Stimulated activated CD8-positive, alpha-beta memory T cell treated with anti-CD3 and anti-CD28 coated beads, Interleukin-4, amount 100 ng/mL, for 1 hour (primary cell): ENCODE results near the gene XRCC6.
"Not testable (repeated sequence)": the region's sequence is repeated elsewhere in the genome, so short reads cannot be mapped to it uniquely, and the experiment has no call there.

Source experiments
- DNase-seq, 2 donors: peaks; one replicate each; pipeline ENCODE4 v3.0.0-alpha.2; 2020; ENCODE audit warnings: low read depth in 2 of 2, low spot score in 1 of 2

Gene XRCC6

DNA sequence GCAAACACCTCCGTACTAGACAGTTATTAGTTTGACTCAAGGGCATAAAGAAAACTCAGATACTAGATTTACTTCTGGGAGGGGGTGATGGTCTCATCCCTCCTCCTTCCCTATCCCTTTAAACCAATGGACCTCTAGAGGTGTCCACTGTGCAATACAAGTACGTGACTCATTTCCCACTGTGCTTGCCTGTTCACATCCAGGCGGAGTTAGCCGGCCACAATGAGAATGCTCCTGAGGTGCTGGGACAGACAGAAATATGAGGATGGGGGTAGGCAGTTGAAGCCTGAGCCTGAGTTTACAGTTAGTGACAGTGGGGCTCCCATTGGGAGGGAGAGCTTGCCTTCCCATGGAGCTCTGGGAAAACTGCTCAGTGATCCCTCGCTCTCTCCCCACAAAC, 23.0 kb upstream of the XRCC6 start:
- no peak for DNase-seq

DNA sequence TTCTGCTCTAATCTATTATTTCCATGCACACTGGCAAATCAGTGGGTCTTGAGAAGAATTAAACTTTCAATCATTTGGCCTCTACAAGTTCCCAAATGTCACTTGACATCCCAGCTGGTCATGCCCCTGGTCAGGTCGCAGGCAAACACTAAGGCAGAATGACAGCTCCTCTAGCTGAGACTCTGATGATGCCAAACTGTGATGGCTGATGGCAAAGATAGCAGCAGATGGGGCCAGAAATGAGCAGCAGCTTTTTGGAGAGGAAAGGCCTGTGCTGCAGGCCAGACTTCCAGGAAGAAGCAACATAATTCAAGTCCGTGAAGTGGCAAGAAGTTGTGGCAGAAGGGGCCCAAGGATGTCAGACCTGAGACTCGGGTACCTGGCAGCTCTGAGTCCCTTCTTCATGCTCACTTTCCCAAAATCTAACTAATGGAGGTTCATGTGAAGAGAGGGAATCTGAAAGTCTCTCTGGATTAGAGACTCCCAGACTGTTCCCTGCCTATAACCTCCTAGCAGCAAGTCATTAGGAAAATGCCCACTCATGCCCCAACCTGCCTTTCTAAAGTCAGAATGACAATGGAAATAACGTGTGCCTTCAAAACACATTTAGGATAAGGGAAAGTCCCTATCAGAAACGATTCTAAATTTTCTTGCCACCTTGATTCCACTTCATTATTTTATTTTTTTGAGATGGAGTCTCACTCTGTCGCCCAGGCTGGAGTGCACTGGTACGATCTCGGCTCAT, 22.0 kb upstream of the XRCC6 start:
- DNase-seq = no peak

DNA sequence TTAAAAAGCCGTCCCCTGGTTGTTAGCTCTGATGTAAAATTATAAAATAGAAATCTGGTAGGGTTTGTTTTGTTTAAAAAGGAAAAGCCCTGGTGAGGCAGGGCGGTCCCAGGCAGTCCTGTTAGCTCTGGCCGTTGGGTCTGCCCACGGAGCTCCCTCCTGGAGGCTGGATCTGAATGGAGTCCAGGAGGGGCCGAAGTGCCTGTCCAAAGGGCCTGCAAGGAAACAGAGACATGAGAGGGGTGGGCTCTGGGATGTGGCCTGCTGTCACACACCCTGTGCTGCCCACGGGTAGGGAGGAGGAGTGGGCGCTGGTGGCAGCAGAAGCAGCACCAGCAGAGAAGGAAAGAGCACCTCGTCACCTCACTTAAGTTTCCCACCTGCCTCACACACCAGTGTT, 20.1 kb upstream of the XRCC6 start:
- no peak for DNase-seq

DNA sequence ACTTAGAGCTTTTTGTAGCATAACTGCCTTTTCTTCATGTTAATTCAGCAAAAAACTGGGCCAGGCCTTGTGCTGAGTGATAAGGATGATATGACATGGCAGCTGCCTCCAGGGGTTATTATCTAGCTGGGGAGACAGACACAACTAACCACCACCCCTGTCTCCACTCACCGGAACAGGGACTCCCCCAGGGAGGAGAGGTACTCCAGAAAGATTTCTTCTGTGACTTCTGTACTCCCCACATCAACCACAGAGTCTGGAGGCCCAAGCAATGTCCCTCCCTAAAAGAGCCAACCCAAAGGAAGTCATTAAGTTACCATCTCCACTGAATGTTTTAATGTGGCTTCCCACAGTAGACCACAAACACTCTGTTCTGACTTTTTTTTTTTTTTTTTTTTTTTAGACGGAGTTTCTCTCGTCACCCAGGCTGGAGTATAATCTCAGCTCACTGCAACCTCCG, 17.2 kb upstream of the XRCC6 start:
- peak in 1 of 2 donors; percentile 17 for DNase-seq

DNA sequence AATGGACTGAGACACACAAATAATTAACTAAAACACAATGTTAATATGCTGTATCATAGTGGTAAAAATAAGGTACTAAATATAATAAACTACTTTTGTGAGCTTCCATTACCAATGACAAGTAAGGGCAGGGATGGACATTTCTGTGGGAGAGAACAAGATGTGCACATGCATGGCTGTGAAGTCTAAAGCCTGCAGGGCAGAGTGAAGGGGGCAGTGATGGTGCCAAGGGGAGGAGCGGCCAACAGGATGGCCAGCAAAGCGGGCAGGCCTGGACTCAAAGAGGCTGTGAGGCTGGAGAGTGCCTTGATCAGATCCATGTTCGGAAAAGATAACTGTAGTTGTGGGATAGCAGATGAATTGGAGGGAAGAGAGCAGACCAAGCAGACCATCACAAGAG, 12.7 kb upstream of the XRCC6 start:
- DNase-seq = no peak

DNA sequence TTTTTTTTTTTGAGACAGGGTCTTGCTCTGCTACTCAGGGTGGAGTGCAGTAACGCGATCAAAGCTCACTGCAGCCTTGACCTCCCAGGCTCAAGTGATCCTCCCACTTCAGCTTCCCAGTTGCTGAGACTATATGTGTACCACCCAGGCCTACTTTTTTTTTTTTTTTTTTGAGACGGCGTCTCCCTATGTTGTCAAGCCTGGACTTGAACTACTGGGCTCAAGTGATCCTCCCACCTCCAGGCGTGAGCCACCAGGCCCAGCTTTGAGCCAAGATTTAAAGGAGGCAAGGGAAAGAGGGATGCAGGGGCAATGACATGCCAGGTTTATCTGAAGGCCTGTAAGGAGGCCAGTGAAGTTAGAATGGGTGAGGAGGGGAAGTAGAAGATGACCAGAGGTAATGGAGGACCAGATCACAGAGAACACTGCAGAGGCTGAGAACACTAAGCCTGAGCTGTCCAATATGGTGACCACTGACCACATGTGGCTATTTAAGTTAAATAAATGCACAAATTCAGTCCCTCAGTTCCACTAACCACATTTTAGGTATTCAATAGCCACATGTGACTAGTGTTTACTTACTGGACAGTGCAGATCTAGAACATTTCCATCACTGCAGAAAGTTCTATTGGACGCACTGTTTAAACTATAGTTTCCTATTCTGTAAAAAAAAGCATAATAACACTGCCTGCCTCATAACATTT, 8.3 kb upstream of the XRCC6 start:
- DNase-seq = no peak

DNA sequence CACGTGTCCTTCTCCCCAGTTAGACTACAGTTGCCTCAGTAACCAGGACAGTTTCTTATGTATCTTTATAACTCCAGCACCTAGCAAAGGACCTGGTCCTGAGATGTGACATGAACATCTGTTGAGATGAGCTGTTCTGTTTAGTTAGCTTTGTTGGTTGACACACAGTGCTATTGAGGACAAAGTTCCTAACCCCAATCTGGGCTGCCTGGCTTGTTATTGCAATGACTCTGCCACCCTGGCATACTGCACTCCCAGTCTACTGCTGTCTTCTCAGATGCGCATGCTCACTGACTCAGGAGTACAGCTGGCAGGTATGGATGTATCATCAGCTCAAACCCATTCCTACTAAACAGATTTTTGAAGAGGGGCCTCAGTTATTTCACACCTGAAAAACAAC, 7.6 kb upstream of the XRCC6 start:
- no peak for DNase-seq

DNA sequence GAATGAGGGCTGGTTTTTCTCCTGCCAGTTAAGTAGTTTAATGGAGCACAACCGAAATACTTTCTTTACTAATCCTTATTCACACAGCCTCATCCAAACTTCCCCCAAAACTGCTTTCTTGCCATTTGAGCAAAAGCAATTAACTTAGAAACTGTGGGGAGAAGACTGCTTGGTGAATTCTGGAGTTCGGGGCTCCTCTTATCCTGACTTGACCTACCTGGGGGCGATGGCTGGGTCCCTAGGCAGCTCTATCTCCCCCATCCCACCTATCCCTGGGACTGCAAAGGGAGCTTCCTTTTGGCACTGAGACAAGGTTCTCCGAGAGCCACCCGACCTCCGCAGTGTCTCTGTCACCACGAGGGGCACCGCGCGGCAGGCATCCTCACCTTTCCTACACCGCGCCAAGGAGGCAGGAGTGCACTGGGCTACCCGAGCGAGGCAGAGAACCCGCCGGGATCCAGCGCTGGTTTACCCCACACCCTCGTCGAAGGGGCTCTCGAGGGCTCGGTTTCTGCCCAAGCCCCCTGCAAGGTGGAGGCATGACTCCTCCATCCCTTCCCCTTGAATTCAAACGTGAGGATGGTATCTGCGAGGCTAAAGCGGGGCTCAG, 1.0 kb upstream of the XRCC6 start:
- DNase-seq = peak in 1 of 2 donors; percentile 13

DNA sequence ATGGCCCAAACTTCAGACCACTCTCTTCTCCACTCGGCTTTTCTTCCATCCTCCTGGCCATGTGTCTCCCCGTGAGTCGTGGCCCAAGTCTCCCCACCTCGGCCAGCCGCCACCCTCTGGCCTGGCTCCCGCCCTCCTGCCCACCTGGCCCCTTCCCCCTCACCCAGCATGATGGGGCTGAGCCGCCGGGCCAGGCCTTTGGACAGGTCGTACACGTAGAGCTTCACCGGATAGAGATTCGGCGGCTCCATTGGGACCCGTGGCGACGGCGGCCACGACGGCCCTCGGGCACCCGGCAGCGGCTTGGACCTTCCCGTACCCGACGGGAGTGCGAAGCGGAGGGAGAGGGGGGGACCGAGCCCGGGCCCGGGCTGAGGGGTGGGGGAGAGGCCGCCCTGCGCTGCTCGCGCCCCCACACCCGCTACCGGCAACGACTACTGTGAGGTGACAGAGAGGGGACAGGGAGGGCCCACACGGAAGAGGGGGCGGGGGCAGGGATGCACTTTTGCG, 451 bp upstream of the XRCC6 start, which contains the start of gene DESI1:
DESI1 (minus strand) TSS at position 455 of the 510 bp plus-strand sequence; CDS start at position 251, 204 bp downstream.
- no peak for DNase-seq

DNA sequence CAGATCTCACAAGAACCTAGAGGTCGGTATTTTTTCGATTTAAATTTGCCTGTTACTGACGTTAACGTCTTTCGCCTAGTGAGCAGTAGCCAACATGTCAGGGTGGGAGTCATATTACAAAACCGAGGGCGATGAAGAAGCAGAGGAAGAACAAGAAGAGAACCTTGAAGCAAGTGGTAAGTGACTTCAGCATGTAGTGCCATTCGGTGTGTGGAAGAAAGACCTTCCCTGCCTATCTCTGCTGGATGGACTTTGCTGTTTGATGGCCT, 750 bp downstream of the XRCC6 start:
- no peak for DNase-seq

DNA sequence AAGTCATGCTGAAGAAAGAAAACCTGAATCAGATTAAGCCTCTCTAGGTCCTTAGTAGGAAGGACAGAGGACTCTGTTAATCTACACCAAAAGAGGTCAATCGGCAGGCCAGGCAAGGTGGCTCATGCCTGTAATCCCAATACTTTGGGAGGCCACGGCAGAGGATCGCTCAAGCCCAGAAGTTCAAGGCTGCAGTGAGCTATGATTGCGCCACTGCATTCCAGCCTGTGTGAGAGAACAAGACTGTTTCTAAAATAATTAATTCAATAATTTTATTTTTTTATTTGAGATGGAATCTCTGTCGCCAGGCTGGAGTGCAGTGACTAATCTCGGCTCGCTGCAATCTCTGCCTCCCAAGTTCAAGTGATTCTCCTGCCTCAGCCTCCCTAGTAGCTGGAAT, 4.5 kb downstream of the XRCC6 start:
- no peak for DNase-seq

DNA sequence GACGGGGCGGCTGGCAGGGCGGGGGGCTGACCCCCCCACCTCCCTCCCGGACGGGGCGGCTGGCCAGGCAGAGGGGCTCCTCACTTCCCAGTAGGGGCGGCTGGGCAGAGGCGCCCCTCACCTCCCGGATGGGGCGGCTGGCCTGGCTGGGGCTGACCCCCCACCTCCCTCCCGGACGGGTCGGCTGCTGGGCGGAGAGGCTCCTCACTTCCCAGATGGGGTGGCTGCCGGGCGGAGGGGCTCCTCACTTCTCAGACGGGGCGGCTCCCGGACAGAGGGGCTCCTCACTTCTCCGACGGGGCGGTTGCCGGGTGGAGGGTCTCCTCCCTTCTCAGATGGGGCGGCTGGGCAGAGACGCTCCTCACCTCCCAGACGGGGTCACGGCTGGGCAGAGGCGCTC, 10.0 kb downstream of the XRCC6 start:
- not testable (repeated sequence) for DNase-seq

DNA sequence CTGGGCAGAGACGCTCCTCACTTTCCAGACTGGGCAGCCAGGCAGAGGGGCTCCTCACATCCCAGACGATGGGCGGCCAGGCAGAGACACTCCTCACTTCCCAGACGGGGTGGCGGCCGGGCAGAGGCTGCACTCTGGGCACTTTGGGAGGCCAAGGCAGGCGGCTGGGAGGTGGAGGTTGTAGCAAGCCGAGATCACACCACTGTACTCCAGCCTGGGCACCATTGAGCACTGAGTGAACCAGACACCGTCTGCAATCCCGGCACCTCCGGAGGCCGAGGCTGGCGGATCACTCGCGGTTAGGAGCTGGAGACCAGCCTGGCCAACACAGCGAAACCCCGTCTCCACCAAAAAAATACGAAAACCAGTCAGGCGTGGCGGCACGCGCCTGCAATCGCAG, 10.5 kb downstream of the XRCC6 start:
- not testable (repeated sequence) for DNase-seq

DNA sequence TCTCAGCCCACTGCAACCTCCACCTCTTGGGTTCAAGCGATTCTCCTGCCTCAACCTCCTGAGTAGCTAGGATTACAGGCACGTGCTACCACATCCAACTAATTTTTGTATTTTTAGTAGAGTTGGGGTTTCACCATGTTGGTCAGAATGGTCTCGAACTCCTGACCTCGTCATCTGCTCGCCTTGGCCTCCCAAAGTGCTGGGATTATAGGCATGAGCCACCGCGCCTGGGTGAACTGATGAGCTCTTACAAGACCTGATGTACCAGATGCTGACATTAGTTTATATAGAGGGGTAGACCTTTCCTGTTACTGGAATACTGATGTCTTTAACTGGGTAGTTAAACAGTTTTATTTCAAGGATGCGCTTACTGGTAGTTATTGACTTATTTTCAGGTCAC, 13.5 kb downstream of the XRCC6 start:
- DNase-seq = not testable (repeated sequence)

DNA sequence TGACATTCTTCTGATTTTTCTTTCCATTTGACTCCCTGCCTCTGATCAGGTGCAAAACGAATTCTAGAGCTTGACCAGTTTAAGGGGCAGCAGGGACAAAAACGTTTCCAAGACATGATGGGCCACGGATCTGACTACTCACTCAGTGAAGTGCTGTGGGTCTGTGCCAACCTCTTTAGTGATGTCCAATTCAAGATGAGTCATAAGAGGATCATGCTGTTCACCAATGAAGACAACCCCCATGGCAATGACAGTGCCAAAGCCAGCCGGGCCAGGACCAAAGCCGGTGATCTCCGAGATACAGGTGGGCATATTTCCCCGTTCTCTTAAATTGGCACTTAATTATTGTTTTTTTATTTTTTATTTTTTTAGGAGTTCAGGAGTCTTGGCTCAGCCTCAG, 15.4 kb downstream of the XRCC6 start:
- DNase-seq = no peak

DNA sequence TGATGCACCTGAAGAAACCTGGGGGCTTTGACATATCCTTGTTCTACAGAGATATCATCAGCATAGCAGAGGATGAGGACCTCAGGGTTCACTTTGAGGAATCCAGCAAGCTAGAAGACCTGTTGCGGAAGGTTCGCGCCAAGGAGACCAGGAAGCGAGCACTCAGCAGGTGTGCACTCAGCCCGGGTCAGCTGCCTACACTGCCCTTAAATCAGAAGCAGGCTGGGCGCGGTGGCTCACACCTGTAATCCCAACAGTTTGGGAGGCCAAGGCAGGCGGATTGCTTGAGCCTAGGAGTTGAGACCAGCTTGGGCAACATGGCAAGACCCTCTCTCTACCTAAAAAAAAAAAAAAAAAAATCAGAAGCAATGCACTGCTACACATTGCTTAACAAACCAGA, 16.5 kb downstream of the XRCC6 start:
- not testable (repeated sequence) for DNase-seq

DNA sequence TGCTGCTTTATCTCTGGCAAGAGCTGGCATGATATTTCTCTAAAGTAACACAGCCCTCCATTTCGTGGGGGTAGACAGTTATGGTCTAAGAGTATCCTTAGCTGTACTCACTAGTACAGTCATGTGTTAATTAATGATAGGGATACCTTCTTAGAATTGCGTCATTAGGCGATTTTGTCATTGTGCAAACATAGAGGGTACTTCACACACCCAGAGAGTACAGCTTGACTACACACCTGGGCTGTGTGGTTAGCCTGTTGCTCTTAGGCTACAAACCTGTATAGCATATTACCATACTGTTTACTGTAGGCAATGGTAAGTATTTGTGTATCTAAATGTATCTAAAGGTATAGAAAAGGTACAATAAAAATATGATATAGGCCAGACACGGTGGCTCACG, 17.0 kb downstream of the XRCC6 start:
- no peak for DNase-seq

DNA sequence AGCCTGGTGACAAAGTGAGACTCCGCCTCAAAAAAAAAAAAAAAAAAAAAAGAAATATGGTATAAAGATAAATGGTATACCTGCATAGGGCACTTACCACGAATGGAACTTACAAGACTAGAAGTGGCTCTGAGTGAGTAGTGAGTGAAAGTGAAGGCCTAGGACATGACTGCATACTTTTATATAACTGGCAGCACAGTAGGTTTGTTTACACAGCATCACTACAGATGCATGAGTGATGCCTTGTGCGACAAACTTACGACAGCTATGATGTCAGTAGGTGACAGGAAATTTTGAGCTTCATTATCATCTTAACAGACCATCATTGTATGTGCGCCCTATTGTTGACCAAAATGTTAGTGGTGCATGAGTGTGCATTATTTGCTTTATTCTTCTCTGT, 17.7 kb downstream of the XRCC6 start:
- DNase-seq = no peak

DNA sequence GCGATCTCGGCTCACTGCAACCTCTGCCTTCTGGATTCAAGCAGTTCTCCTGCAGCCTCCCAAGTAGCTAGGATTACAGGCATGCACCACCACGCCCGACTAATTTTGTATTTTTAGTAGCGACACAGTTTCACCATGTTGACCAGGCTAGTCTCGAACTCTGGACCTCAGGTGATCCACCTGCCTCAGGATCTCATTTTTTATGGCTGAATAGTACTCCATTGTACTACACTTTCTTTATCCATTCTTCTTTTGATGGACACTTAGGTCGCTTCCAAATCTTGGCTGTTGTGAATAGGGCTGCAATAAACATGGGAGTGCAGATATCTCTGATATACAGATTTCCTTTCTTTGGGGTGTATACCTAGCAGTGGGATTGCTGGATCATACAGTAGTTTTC, 20.8 kb downstream of the XRCC6 start:
- DNase-seq = no peak

DNA sequence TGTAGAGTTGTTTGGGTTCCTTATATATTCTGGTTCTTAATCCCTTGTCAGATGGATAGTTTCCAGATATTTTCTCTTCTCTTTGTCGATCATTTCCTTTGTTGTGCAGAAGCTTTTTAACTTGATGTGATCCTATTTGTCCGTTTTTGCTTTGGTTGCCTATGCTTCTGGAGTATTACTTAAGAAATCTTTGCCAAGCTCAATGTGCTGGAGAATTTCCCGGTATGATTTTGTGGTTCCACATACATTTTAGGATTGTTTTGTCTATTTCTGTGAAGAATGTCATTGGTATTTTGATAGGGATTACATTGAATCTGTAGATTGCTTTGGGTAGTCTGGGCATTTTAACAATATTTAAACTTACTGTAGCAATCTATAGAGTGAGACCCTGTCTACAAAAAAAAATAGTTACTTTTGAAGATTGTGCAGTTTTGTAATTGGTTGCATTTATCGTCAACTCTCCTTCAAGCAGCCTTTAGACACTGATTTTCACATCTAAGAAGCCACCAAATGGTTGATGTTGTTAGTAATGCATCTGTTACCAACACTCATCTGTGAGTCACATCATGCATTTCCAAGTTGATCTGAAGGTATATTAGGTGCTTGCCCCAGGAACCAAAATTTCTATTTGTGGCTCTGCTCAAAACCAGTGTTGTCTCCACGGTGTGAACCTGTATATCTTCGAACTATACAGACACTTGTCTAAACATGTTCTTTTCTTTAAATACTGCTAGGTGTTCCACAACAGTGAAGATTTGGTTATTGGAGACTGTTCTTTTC, 21.4 kb downstream of the XRCC6 start:
- no peak for DNase-seq

DNA sequence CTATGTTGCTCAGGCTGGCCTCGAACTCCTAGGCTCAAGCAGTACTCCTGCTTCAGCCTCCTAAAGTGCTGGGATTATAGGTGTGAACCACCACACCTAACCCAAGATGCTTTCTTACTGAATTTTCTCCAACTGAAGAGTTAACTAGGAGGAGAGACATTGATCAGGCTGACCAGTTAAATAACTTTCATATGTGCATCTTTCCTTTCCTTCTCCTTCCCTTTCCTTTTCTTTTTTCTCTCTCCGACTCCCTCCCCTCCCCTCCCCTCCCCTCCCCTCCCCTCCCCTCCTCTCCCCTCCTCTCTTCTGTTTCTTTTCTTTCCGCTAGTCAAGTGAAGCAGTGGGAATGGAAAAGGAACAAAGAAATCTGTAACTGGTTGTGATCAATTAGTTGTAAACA, 26.7 kb downstream of the XRCC6 start:
- DNase-seq = no peak
